Transverse colon (tissue), 3 donors: ENCODE results near the gene HIVEP3.

Experiments used
- EP300 ChIP-seq: sonication (generic); formaldehyde crosslinking; IDR thresholded peaks from one replicate; pipeline ENCODE4 v1.6.1; 2017; ENCODE audit warnings: antibody characterized with exemption, low read depth
- POLR2A ChIP-seq: fragments of 450-650 bp; IDR thresholded peaks from one replicate; pipeline ENCODE4 v1.6.1; 2016; ENCODE audit warnings: antibody characterized with exemption, mild to moderate bottlenecking, moderate library complexity
- TF ChIP-seq, protein P1 (sequence below), 5 experiments: fragments of 200-600 bp in 3 of 5; fragments of 450-650 bp in 2 of 5; sonication (generic) in 3 of 5; IDR thresholded peaks; 1 replicate in 2 of 5; 2 replicates in 3 of 5; pipeline ENCODE4 v1.5.1; 2016 to 2017; ENCODE audit warnings: antibody characterized with exemption in 5 of 5, inconsistent platforms in 3 of 5, mild to moderate bottlenecking in 2 of 5, moderate library complexity in 1 of 5

DNA sequence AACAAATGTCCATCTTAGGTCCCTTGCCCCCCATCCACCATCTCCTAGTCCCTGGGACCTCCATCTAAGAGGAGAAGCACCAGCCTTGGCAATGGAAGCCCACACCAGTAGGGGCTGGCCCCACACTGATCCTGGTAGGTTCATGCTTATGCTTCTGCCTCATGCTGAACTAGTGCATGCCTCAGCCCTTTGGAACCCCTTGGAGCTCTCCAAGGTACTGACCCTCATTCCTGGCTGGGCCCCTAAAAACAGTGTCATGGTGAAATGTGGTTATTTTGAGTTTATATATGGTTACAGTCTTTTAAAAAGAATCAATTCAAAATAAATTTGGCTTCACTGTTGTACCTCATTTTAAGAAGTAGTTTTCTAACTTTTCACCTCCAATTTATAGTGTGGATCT lies 108.3 kb downstream of the HIVEP3 start:
- TF ChIP-seq POLR2A (no peak), EP300 (no peak)
- TF ChIP-seq, protein P1, sequence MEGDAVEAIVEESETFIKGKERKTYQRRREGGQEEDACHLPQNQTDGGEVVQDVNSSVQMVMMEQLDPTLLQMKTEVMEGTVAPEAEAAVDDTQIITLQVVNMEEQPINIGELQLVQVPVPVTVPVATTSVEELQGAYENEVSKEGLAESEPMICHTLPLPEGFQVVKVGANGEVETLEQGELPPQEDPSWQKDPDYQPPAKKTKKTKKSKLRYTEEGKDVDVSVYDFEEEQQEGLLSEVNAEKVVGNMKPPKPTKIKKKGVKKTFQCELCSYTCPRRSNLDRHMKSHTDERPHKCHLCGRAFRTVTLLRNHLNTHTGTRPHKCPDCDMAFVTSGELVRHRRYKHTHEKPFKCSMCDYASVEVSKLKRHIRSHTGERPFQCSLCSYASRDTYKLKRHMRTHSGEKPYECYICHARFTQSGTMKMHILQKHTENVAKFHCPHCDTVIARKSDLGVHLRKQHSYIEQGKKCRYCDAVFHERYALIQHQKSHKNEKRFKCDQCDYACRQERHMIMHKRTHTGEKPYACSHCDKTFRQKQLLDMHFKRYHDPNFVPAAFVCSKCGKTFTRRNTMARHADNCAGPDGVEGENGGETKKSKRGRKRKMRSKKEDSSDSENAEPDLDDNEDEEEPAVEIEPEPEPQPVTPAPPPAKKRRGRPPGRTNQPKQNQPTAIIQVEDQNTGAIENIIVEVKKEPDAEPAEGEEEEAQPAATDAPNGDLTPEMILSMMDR (IDR thresholded peaks at IDR 0.05), result no peak
